ENCODE data around the gene NCAM1. TPM values are rescaled to one million over a fixed set of nuclear protein-coding genes. Genes with fewer than 3 reads are reported as not detected.

The NCAM1 gene
- total RNA-seq, 1 donor from 2014 or later = 332 TPM

DNA sequence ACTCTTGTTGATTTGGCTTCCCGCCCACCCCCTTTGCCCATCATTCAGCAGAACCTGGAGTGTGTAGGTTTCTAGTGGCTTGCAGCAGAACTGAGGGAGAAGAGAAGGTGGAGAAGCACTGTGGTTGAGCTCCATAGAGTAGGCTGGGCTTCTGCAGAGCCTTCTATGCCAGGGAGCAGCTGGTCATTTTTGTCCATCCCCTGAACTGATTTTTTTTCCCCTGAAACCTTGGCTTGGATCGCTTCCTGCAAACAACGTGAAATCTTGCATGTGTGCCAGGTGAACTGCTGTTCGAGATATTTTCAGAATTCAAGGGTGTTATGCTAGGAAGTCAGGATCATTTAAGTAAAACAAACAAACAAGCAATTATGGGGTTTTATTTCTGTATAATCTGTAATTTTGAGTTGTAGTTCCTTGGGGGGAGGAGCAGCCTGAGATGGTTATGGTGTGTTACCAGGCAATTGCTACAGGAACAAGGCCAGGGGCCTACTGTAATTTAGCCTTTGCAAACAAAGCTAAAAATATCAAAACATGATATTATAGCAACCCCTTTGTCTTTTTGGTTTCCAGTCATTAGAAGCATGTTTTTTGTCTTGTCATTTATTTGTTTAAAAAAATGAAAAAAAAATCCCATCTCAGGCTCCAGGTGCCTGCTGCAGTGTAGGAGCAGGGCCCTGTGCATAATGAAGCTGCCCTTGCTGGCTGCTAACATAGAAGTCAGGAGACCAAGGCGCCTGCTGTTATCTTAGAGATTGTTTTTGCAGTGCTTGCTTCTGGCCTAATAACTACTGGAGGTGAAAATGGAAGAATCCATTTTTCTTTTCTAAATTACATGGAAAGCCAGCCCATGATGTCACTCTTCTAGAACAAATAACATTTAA, 200.7 kb downstream of the NCAM1 start:
- Histone ChIP-seq H3K27me3 (ENCODE audit: low read depth) (no peaks in the 10 kb centered on the region), H3K4me1 (peaks cover 50% of the 10 kb centered on the region), H3K4me3 (no peak overlapping the region), H3K27ac (replicated peaks) (peak overlapping the region; percentile 51), H3K9me3 (replicated peaks) (no peaks in the 10 kb centered on the region), H3K36me3 (no peaks in the 10 kb centered on the region)
- no peak for DNase-seq
- no peak for TF ChIP-seq CTCF (IDR thresholded peaks at IDR 0.05; ENCODE audit: borderline replicate concordance)
- intact Hi-C loops (cut with micrococcal nuclease) = no loop called here

DNA sequence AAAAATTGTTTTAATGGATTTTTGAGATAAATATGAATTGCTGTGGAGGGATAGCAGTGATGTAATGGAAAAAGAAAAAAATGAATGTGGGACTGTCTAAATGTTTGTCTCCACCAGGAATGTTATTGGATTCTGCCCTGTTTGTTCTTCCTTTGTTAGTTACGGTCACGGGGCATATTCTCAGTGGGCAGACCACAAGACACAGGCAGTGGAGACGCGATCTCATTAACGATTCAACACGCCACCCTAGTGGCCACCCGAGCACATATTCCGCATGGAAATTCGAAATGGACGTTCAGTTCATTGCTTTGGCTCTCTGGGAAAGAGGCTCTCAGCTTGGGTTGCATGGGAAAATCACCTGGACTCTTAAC, 201.4 kb downstream of the NCAM1 start:
- Histone ChIP-seq H3K36me3 (no peaks in the 10 kb centered on the region), H3K4me1 (peaks cover 56% of the 10 kb centered on the region), H3K27me3 (ENCODE audit: low read depth) (no peaks in the 10 kb centered on the region), H3K4me3 (no peak overlapping the region), H3K27ac (replicated peaks) (peak overlapping the region; percentile 51), H3K9me3 (replicated peaks) (no peaks in the 10 kb centered on the region)
- intact Hi-C loops (cut with micrococcal nuclease) = no loop called here
- peak; percentile 36 for TF ChIP-seq CTCF (IDR thresholded peaks at IDR 0.05; ENCODE audit: borderline replicate concordance)
- no peak for DNase-seq

GRCh38 chr11:113163291-113164030, 202.2 kb downstream of the NCAM1 start:
- peak; percentile 32 for TF ChIP-seq CTCF (IDR thresholded peaks at IDR 0.05; ENCODE audit: borderline replicate concordance)
- no peaks in the 10 kb centered on the region for H3K27me3 ChIP-seq (ENCODE audit: low read depth)
- no peaks in the 10 kb centered on the region for H3K36me3 ChIP-seq
- no peak for DNase-seq
- intact Hi-C loops (cut with micrococcal nuclease) = no loop called here
- H3K9me3 ChIP-seq (replicated peaks) = no peaks in the 10 kb centered on the region
- peaks cover 56% of the 10 kb centered on the region for H3K4me1 ChIP-seq
- H3K4me3 ChIP-seq = no peak overlapping the region
- H3K27ac ChIP-seq (replicated peaks) = peak overlapping the region; percentile 51

- intact Hi-C loops (cut with micrococcal nuclease) = no loop called here
- DNase-seq = no peak
- no peak for TF ChIP-seq CTCF (IDR thresholded peaks at IDR 0.05; ENCODE audit: borderline replicate concordance)
Measured at GRCh38 chr11:113166280-113166679, 205.1 kb downstream of the NCAM1 start.

GRCh38 chr11:113167599-113167998, 206.4 kb downstream of the NCAM1 start:
- intact Hi-C loops (cut with micrococcal nuclease) = no loop called here
- Histone ChIP-seq H3K4me3 (no peak overlapping the region), H3K9me3 (replicated peaks) (no peaks in the 10 kb centered on the region), H3K27me3 (ENCODE audit: low read depth) (no peaks in the 10 kb centered on the region), H3K36me3 (no peaks in the 10 kb centered on the region), H3K27ac (replicated peaks) (no peak overlapping the region), H3K4me1 (peaks cover 26% of the 10 kb centered on the region)
- DNase-seq = peak; percentile 25
- TF ChIP-seq CTCF (IDR thresholded peaks at IDR 0.05; ENCODE audit: borderline replicate concordance) = no peak

More at GRCh38 chr11:113166280-113166679, 205.1 kb downstream of the NCAM1 start:
- Histone ChIP-seq H3K9me3 (replicated peaks) (no peaks in the 10 kb centered on the region), H3K4me1 (peaks cover 39% of the 10 kb centered on the region), H3K27ac (replicated peaks) (no peak overlapping the region), H3K4me3 (no peak overlapping the region), H3K36me3 (no peaks in the 10 kb centered on the region), H3K27me3 (ENCODE audit: low read depth) (no peaks in the 10 kb centered on the region)

All from left ventricle myocardium inferior (tissue), 1 donor.